ENCODE measurements around the gene ZNF620. TPM values are rescaled to one million over a fixed set of nuclear protein-coding genes. Genes with fewer than 3 reads are reported as not detected.
"Not testable (repeated sequence)": the region's sequence is repeated elsewhere in the genome, so short reads cannot be mapped to it uniquely, and the experiment has no call there.

The ZNF620 gene
- 1 to 10 TPM; 1.4 to 4.2 (median 3.8) TPM for total RNA-seq
- polyA plus RNA-seq: 1 to 10 TPM; 2.0 to 3.1 TPM
- long read RNA-seq, donor 1, transcript ZNF620-201 (5 exons, 3,291 nt): minor isoform, 6 of 34 reads
- long read RNA-seq, donor 1, transcript ZNF620-202 (3 exons, 2,022 nt): major isoform, 9 of 34 reads
- long read RNA-seq, donor 1, partial matches to known transcripts: 2 of 34 reads
- long read RNA-seq, donor 1, other reads (novel, unspliced or antisense): 16 of 34 reads
- long read RNA-seq, donor 2, partial matches to known transcripts: 0 of 2 reads
- long read RNA-seq, donor 2, other reads (novel, unspliced or antisense): 0 of 2 reads
- long read RNA-seq, donor 3, partial matches to known transcripts: 0 of 4 reads
- long read RNA-seq, donor 3, other reads (novel, unspliced or antisense): 2 of 4 reads

DNA sequence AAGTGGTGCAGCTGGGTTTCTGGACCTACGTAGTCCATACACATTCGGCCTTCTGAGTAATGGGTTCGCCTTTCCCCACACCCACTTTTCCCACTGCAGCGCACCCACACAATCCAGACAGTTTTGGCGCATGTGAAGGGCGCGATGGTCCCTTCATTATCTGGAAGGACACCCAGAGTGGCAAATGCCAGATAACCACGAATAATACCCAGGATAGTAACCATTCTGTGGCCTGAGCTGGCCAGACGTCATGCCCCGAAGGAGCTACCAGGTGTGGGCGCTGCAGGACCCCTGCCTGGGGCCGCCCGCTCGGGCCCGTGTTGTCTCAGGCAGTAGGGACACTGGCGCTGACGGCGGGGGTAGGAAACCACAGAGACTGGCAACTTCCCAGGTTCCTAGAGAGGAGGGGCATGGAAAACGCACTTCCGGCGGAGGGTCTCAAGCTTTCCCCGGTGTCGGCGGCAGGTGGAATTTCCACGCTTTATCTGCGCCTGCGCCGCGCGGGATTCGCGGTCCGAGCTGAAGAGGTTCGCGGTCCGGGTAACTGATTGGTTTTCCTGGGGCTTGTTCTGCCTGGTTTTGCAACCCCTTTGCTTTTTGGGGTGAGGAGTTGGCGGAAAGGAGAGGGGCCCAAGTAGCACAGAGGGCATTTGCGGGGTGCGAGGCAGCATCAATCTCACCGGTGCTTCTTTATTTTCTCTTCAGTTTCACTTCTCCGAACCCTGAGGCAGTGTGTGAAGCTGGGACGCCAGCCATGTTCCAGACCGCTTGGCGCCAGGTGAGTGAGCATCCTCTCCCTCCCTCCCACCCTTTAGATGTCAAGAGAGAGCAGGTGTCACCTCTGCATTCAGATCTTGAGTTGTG, at the start of gene ZNF620:
ZNF620 (plus strand) TSS at position 441 of the 864 bp plus-strand sequence; CDS start at position 755, 314 bp downstream.
- TF ChIP-seq EP300 (IDR thresholded peaks at IDR 0.05) (no peak), POLR2A (IDR thresholded peaks at IDR 0.05) (peak; percentile 57)
- Histone ChIP-seq H3K27ac (peak within 1 kb of the TSS; percentile 45 to 60), H3K4me3 (peak within 1 kb of the TSS; percentile 71), H3K4me1 (ENCODE audit: insufficient read depth) (peaks cover 5% of the 10 kb centered on the region), H3K27me3 (no peaks in the 10 kb centered on the region), H3K36me3 (no peaks in the 10 kb centered on the region), H3K9me3 (no peaks in the 10 kb centered on the region)
- intact Hi-C loops (cut with DNase I): no loop called here
- 7% methylated on average over 42 to 44 of the region's 44 CpGs for WGBS, 3 donors
- peak; percentile 79 to 85 (median 80) for DNase-seq

- no peaks in the 10 kb centered on the region for H3K9me3 ChIP-seq
- peaks cover 9% of the 10 kb centered on the region for H3K4me1 ChIP-seq (ENCODE audit: insufficient read depth)
- peak overlapping the region; percentile 99 for H3K4me3 ChIP-seq
- no peaks in the 10 kb centered on the region for H3K27me3 ChIP-seq
- H3K27ac ChIP-seq: peak overlapping the region in 1 of 2 donors; percentile 74
- TF ChIP-seq, protein P1, sequence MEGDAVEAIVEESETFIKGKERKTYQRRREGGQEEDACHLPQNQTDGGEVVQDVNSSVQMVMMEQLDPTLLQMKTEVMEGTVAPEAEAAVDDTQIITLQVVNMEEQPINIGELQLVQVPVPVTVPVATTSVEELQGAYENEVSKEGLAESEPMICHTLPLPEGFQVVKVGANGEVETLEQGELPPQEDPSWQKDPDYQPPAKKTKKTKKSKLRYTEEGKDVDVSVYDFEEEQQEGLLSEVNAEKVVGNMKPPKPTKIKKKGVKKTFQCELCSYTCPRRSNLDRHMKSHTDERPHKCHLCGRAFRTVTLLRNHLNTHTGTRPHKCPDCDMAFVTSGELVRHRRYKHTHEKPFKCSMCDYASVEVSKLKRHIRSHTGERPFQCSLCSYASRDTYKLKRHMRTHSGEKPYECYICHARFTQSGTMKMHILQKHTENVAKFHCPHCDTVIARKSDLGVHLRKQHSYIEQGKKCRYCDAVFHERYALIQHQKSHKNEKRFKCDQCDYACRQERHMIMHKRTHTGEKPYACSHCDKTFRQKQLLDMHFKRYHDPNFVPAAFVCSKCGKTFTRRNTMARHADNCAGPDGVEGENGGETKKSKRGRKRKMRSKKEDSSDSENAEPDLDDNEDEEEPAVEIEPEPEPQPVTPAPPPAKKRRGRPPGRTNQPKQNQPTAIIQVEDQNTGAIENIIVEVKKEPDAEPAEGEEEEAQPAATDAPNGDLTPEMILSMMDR (IDR thresholded peaks at IDR 0.05): no peak
- no peak for TF ChIP-seq POLR2A (IDR thresholded peaks at IDR 0.05)
- WGBS, 3 donors: 46 to 59% (median 52%) methylated on average over 29 of the region's 29 CpGs
- peak in 4 of 5 donors; percentile 26 to 43 (median 38) for DNase-seq
- H3K36me3 ChIP-seq: no peaks in the 10 kb centered on the region
- intact Hi-C loops (cut with DNase I): loop anchor here in 3 of 4 donors (5.0 to 10.0 kb wide), 3 partner anchors 132 to 149 kb away; partner anchors contain the start of gene EIF1B (in 1 of the 3)
Measured at GRCh38 chr3:40456279-40456939, 49.4 kb upstream of the ZNF620 start.

- WGBS, 3 donors: 0% methylated on average over 66 to 79 of the region's 79 CpGs
- peak; percentile 95 to 97 (median 96) for DNase-seq
- Histone ChIP-seq H3K9me3 (no peaks in the 10 kb centered on the region), H3K4me3 (peak within 1 kb of the TSS; percentile 99), H3K27me3 (no peaks in the 10 kb centered on the region), H3K4me1 (ENCODE audit: insufficient read depth) (peaks cover 9% of the 10 kb centered on the region), H3K36me3 (no peaks in the 10 kb centered on the region), H3K27ac (peak within 1 kb of the TSS; percentile 74 to 81)
- TF ChIP-seq EP300 (IDR thresholded peaks at IDR 0.05) (peak; percentile 16), POLR2A (IDR thresholded peaks at IDR 0.05) (peak; percentile 97)
- TF ChIP-seq, protein P1 (IDR thresholded peaks at IDR 0.05): no peak
- intact Hi-C loops (cut with DNase I): loop anchor here in 3 of 4 donors (5.0 to 10.0 kb wide), 3 partner anchors 132 to 150 kb away; partner anchors contain the start of gene EIF1B (in 1 of the 3)
Measured at GRCh38 chr3:40456940-40457823, 48.7 kb upstream of the ZNF620 start, which contains the start of gene RPL14. Gene RPL14 (plus strand): TSS chr3:40457339. CDS start chr3:40457472, 133 bp downstream.

DNA sequence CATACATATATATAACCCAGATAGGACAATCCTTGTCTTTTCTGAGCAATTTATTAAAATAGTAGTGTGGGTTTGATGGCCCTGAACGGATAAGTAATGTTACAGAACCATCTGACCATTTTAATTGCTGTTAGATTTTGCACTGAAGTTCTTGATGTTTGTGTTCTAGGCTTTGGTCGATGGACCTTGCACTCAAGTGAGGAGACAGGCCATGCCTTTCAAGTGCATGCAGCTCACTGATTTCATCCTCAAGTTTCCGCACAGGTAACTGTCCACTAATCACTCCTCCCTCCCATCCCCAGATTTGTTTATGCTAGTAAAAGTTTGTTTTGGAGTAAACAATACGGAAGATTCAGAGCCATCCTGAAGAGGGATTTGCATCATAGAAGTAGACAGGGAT, 47.4 kb upstream of the ZNF620 start:
- Histone ChIP-seq H3K27me3 (no peaks in the 10 kb centered on the region), H3K36me3 (no peaks in the 10 kb centered on the region), H3K27ac (peak overlapping the region in 1 of 2 donors; percentile 74), H3K9me3 (no peaks in the 10 kb centered on the region), H3K4me3 (peak overlapping the region; percentile 99), H3K4me1 (ENCODE audit: insufficient read depth) (peaks cover 7% of the 10 kb centered on the region)
- no peak for TF ChIP-seq POLR2A (IDR thresholded peaks at IDR 0.05)
- no peak for TF ChIP-seq EP300 (IDR thresholded peaks at IDR 0.05)
- TF ChIP-seq, protein P1 (IDR thresholded peaks at IDR 0.05): no peak
- intact Hi-C loops (cut with DNase I): loop anchor here in 3 of 4 donors (5.0 to 10.0 kb wide), 3 partner anchors 134 to 151 kb away; partner anchors contain the start of gene EIF1B (in 1 of the 3)
- 70 to 82% (median 80%) methylated on average over 4 of the region's 4 CpGs for WGBS, 3 donors
- DNase-seq: no peak

GRCh38 chr3:40460481-40460880, 45.4 kb upstream of the ZNF620 start:
- intact Hi-C loops (cut with DNase I); H3K4me3 ChIP-seq; H3K36me3 ChIP-seq; DNase-seq; H3K27ac ChIP-seq; H3K4me1 ChIP-seq (ENCODE audit: insufficient read depth); H3K9me3 ChIP-seq; H3K27me3 ChIP-seq: not testable (repeated sequence)
- WGBS, 3 donors: 80 to 86% (median 84%) methylated on average over 6 of the region's 6 CpGs
